NT2/D1 (cell line): ENCODE measurements around the gene NCF4.

Experiments
- DNase-seq: peaks from one replicate; pipeline ENCODE4 v3.0.0-alpha.2; 2011; ENCODE audit warnings: low read depth, low spot score
- H3K27me3 ChIP-seq: 2 replicates; pipeline ENCODE4 v1.6.0; 2011; ENCODE audit warnings: mild to moderate bottlenecking; ENCODE audit not compliant: insufficient read length, insufficient read depth
- H3K36me3 ChIP-seq: 2 replicates; pipeline ENCODE4 v1.6.1; 2011; ENCODE audit warnings: mild to moderate bottlenecking, low read length, mixed read lengths; ENCODE audit not compliant: insufficient read depth, insufficient read length
- H3K4me1 ChIP-seq: 2 replicates; pipeline ENCODE4 v1.5.1; 2011; ENCODE audit not compliant: insufficient read depth, insufficient read length
- H3K4me3 ChIP-seq: 2 replicates; pipeline ENCODE4 v1.5.1; 2011; ENCODE audit warnings: low read depth; ENCODE audit not compliant: insufficient read length
- H3K9ac ChIP-seq: 2 replicates; pipeline ENCODE4 v1.6.0; 2011; ENCODE audit warnings: low read depth; ENCODE audit not compliant: insufficient read length
- H3K9me3 ChIP-seq: 2 replicates; pipeline ENCODE4 v1.5.1; 2011; ENCODE audit warnings: mild to moderate bottlenecking, low read length; ENCODE audit not compliant: insufficient read depth
- SUZ12 ChIP-seq: IDR thresholded peaks from 2 replicates; pipeline ENCODE4 v1.6.1; 2011; ENCODE audit not compliant: insufficient read length, insufficient read depth; ENCODE audit errors: extremely low read depth
- YY1 ChIP-seq: IDR thresholded peaks from 2 replicates; pipeline ENCODE4 v1.6.1; 2011; ENCODE audit not compliant: insufficient read length, insufficient read depth
- ZNF274 ChIP-seq: IDR thresholded peaks from 2 replicates; pipeline ENCODE4 v1.6.1; 2011; ENCODE audit warnings: mild to moderate bottlenecking, low read depth, low read length

Gene NCF4

GRCh38 chr22:36829370-36830002 lies 31.3 kb upstream of the NCF4 start:
- Histone ChIP-seq H3K9me3 (no peaks in the 10 kb centered on the region), H3K36me3 (no peaks in the 10 kb centered on the region), H3K9ac (no peak overlapping the region), H3K4me1 (peaks cover 2% of the 10 kb centered on the region), H3K27me3 (no peaks in the 10 kb centered on the region), H3K4me3 (no peak overlapping the region)
- no peak for TF ChIP-seq YY1
- no peak for TF ChIP-seq SUZ12
- TF ChIP-seq ZNF274: no peak
- DNase-seq: no peak

- Histone ChIP-seq H3K36me3 (no peaks in the 10 kb centered on the region), H3K27me3 (no peaks in the 10 kb centered on the region), H3K4me1 (no peaks in the 10 kb centered on the region), H3K9ac (no peak overlapping the region), H3K4me3 (no peak overlapping the region), H3K9me3 (peaks cover 2% of the 10 kb centered on the region; the same call in 1 of the 2 replicates)
- no peak for TF ChIP-seq ZNF274
- no peak for TF ChIP-seq YY1
- no peak for TF ChIP-seq SUZ12
- DNase-seq: no peak
These were observed 30.2 kb upstream of the NCF4 start for GRCh38 chr22:36830601-36831000.

DNA sequence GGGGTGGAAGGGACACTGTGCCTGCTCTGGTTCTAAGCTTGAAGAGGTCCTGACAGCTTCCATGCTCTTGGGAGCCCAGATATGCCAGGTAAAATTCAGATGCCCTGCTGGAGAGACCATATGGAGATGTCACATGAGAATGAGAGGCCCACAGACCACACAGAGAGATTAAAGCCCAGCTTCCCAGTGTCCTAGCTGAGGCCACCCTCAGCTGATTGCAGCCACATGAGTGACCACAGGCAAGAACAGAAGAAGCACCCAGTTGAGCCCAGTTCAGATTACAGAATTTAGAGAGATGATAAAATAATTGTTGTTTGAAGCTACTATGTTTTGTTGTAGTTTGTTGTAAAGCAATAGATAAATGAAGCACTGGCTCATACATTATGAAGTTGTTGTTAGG lies 29.6 kb upstream of the NCF4 start:
- no peaks in the 10 kb centered on the region for H3K27me3 ChIP-seq
- H3K4me3 ChIP-seq: no peak overlapping the region
- peaks cover 6% of the 10 kb centered on the region; the same call in 1 of the 2 replicates for H3K9me3 ChIP-seq
- H3K9ac ChIP-seq: no peak overlapping the region
- no peaks in the 10 kb centered on the region for H3K4me1 ChIP-seq
- no peak for TF ChIP-seq YY1
- TF ChIP-seq SUZ12: no peak
- no peak for TF ChIP-seq ZNF274
- DNase-seq: no peak
- no peaks in the 10 kb centered on the region for H3K36me3 ChIP-seq

DNA sequence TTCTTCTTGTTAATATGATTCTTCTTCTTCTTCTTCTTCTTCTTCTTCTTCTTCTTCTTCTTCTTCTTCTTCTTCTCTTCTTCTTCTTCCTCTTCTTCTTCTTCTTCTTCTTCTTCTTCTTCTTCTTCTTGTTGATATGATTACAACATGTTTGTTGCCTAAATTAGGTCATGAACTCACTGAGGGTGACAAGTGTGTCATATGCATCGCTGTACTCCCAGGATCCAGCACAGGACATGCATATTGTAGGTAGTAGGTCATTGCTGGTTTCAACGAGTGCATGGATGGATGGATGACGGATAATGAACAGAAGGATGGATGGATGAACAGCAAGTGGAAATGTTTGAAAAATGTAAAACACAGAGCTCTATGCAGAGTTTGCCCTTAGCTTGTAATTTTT lies 29.1 kb upstream of the NCF4 start:
- Histone ChIP-seq H3K36me3 (no peaks in the 10 kb centered on the region), H3K4me3 (no peak overlapping the region), H3K27me3 (no peaks in the 10 kb centered on the region), H3K9ac (no peak overlapping the region), H3K9me3 (peaks cover 6% of the 10 kb centered on the region; the same call in 1 of the 2 replicates), H3K4me1 (no peaks in the 10 kb centered on the region)
- TF ChIP-seq SUZ12: no peak
- no peak for DNase-seq

- DNase-seq: no peak
These were observed 27.7 kb upstream of the NCF4 start for GRCh38 chr22:36833073-36833472.

GRCh38 chr22:36835903-36836302 lies 24.9 kb upstream of the NCF4 start:
- H3K4me1 ChIP-seq: no peaks in the 10 kb centered on the region
- H3K9ac ChIP-seq: no peak overlapping the region
- no peak for TF ChIP-seq SUZ12
- TF ChIP-seq YY1: no peak
- no peak for TF ChIP-seq ZNF274
- H3K4me3 ChIP-seq: no peak overlapping the region
- DNase-seq: no peak
- no peaks in the 10 kb centered on the region for H3K27me3 ChIP-seq
- peaks cover 20% of the 10 kb centered on the region; the same call in 1 of the 2 replicates for H3K9me3 ChIP-seq
- H3K36me3 ChIP-seq: no peaks in the 10 kb centered on the region

More at GRCh38 chr22:36833073-36833472, 27.7 kb upstream of the NCF4 start:
- Histone ChIP-seq H3K4me3 (no peak overlapping the region), H3K36me3 (no peaks in the 10 kb centered on the region), H3K9ac (no peak overlapping the region), H3K27me3 (no peaks in the 10 kb centered on the region), H3K4me1 (no peaks in the 10 kb centered on the region), H3K9me3 (peaks cover 16% of the 10 kb centered on the region; the same call in 1 of the 2 replicates)
- TF ChIP-seq SUZ12 (no peak), ZNF274 (no peak), YY1 (no peak)

DNA sequence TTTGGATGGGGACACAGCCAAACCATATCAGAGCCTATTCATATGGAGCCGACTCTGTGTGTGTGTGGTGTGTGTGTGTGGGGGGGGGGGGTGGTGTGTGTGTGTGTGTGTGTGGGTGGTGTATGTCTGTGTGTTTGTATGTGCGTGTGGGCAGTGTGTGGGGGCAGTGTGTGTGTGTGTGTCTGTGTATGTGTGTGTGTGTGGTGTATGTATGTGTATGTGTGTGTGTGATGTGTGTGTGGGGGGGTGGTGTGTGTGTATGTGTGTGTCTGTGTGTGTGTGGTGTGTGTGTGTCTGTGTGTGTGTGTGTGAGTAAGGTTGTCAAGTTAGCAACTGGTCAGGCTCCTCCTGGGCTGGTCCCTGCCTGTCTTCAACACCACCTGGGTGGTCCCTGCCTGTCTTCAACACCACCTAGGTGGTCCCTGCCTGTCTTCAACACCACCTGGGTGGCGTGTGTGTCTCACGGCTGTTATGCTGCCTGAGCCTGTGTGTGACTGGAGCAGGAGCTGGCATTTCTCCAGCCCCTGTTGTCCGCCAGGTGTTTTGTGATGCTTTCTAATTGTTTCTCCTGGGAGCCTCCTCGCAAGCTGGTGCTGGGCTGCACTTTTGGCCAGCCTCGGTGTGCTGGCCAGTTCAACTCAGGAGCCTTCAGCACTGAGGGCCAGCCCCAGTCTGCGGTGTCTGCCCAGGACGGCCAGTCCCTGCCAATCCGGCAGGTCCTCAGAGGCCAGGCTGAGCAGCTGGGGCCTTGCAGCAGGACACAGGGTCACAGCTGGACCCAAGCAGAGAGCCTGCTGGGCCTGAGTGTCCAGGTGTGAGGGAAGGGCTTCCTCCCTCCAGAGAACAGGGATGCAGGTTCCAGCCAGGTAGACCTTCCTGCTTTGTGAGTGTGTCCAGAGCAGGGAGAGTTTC lies 22.4 kb upstream of the NCF4 start:
- H3K9ac ChIP-seq: no peak overlapping the region
- no peaks in the 10 kb centered on the region for H3K4me1 ChIP-seq
- no peak overlapping the region for H3K4me3 ChIP-seq
- TF ChIP-seq YY1: no peak
- TF ChIP-seq SUZ12: no peak
- no peak for TF ChIP-seq ZNF274
- no peaks in the 10 kb centered on the region for H3K36me3 ChIP-seq
- no peak for DNase-seq
- H3K27me3 ChIP-seq: no peaks in the 10 kb centered on the region
- peaks cover 20% of the 10 kb centered on the region; the same call in 1 of the 2 replicates for H3K9me3 ChIP-seq
